Activated CD4-positive, alpha-beta T cell treated with anti-CD3 and anti-CD28 coated beads, Interleukin-2, amount 50 U/mL, for 1 hour (primary cell): ENCODE data around the gene AGFG1.

Experiments
- DNase-seq: peaks from one replicate; pipeline ENCODE4 v3.0.0-alpha.2; 2020

Gene AGFG1

DNA sequence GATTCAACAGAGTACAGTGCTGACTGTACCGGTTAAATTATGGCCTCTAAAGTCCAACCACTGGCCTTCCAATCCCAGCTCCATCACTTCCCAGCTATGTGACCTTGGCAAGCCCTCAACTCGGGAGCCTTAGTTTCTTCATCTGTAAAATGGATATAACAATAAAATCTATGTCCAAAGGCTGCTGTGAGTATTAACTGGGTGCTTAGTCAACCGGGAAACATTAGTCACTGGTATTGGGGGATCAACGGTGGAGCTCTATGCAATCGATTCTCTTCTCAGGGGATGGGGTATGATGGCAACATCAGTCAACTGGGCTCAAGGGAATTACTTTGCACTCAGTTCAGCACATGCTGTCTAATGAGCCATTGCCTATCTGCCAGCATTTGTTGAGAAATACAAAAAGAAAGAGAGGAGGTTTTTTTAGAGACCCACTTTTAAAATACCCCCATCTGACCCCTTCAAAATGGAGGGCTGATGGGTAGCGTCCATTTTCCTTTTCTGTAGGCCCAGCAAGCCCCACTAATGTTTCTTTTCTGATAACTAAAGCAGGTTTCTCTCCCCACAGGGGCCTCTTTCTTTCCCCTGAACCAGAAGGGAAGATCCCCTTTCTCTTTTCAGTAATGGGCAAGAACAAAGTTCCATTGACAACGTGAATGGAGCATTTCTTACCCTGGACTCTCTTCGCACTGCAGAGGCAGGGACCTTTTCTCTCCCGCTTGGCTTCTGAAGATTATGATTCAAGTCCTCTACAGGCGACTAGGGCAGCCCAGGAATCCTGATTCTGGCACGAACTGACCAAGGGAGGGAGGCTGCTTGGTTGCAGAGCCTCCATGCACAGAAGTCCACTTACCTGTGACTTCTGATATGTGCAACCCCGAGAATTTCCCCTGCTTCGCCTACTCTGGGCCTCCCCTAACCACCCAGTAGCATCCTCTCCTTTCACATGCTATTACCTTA is 8.7 kb upstream of the AGFG1 start:
- no peak for DNase-seq

GRCh38 chr2:227464361-227464760 is 7.6 kb upstream of the AGFG1 start:
- no peak for DNase-seq

- DNase-seq: no peak
Observed at GRCh38 chr2:227464851-227465250, 7.1 kb upstream of the AGFG1 start.

DNA sequence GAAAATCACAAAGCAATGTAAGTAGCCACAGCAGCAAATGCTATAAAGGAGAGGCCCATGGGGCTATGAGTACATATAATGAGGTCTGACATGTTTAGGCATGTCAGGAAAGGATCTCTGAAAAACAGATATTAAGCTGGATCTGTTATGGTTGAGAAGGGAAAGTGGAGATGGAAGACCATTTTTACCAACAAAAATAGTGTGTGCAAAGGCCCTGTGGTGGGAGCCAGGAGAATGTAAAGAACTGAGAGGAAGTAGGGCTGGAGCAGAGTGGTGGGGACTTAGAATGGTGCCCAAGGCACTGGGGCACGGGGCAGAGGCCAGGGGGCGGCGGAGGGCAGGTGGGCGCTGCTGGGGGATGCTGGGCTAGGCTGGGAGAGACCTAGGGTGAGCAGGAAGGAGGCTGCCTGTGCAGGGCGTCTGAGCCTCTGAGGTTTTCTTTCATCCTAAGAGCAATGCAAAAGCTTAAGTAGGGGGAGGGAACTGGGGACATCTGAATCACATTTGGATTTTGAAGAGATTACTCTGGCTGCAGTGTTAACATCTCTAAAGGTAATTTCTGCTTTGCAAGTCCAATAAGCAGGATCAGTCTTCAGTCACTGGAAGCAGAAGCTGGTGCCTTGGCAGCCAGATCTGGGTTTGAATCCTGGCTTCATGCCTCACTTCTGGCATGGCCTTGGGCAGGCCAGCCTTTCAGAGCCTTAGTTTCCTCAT is 4.9 kb upstream of the AGFG1 start:
- no peak for DNase-seq

DNA sequence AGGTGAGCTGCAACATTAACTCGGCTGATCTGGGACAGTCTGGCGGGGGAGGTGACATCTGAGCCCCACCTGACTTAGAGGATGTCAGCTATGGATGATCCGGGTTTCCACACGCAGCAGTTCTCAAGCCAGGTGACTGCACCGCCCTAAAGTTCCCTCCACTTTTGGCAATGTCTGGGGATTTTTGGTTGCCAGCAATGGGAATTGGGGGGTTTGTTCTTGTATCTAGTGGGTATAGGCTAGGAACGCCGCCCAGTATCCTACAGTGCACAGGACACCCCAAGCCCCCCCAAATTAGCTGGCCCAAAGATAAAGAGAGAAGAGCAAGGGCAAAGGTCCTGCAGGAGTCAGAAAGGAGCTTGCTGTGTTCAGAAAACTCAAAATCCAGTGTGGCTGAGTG is 544 bp upstream of the AGFG1 start:
- DNase-seq: no peak

- peak; percentile 34 for DNase-seq
Observed at GRCh38 chr2:227472265-227473121, 537 bp downstream of the AGFG1 start.

DNA sequence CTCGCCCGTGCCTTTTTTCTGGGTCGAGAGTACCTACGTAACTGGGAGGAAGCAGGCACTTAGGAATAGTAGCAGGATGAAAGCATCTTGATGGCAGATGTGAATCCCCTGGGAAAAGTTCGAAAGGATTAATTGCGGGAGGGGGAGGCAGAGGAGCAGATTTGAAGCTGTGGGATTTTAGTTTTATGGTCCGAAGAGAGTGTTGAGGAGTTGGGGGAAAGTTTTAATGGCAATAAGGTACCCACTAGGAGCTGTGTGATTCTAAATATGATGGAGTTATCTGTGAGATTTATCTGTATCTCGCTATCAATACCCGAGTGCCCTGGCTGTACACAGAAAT is 1.1 kb downstream of the AGFG1 start:
- no peak for DNase-seq

GRCh38 chr2:227473806-227474205 is 1.9 kb downstream of the AGFG1 start:
- DNase-seq: no peak

DNA sequence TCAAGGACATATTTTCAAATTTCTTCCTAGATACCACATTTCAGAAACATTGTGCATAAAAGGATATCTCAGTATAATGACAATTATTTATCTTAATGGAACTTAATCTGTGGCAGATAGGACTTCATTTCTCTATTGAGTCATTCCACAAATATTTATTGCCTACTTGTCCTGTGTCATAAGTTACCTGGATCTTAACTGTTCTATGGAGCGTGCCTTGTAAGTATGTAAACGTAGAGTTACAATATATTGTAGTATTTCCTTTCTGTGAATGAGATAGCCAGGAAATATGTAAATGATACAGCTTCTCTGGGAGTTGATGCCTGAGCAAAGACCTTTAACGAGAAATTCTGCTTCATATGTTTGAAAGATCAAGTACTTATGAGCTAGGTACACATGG is 2.5 kb downstream of the AGFG1 start:
- DNase-seq: no peak

DNA sequence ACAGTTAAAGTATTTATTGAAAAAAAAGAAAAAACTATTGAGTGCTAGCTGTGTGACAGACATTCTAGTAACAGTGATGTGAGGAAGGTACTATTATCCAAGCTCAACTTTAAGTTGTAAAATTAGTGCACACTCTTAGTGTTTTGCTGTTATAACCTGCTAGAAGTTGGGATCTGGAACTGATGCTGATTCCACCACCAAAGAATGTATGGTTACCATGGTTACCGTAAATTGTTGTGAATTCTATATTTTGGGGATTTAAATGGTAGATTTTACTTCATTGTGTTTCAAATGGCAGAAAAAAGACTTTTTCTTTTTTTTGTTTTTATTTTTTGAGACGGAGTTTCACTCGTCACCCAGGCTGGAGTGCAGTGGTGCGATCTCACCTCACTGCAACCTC is 5.3 kb downstream of the AGFG1 start:
- DNase-seq: no peak

GRCh38 chr2:227479865-227480475 is 8.0 kb downstream of the AGFG1 start:
- DNase-seq: no peak

- no peak for DNase-seq
Observed at GRCh38 chr2:227480528-227480927, 8.6 kb downstream of the AGFG1 start.

DNA sequence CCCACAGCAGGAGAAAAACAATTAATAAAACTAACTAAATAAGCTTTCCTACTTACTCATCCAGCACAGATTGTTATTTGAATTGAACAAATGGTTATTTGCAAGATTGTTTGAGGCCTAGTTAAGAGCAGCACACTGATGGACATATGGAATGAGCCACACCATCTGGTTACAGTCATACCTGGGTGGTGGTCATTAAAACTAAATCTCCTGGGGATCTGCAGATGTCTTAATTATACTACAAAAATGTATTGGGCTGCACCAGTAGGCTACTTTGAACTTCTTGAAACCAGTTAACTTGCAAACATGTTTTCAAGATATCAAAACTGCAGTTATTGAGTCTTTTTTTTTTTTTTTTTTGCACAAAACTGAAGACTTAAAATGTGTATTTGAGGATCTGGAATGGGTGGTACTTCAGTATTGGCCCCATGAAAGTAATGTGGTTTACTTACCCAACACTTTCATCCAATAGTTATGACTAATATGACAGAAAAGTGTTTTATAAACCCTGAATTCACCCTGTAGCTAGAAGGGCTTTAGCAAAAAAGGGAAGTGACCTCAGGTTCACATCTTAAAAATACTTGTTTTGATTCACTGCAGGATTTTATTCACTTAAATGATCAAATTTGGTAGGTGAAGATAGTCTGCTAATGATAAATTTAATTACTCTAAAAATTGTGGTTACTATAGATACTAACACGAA is 10.8 kb downstream of the AGFG1 start:
- no peak for DNase-seq

DNA sequence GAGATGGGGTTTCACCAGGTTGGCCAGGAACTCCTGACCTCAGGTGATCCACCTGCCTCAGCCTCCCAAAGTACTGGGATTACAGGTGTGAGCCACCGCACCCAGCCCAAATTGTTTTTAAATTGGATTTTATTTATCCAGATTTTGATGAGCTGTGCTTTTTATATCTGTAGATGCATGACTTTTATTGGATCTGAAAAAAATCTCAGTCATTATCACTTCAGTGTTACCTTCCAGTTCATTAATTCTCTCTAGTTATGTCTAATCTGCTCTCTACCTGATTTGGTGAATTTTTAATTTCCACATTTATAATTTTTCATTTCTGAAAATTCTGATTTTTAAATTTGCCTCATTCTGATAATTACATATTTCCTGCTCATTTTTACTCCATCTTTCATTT is 13.5 kb downstream of the AGFG1 start:
- no peak for DNase-seq

DNA sequence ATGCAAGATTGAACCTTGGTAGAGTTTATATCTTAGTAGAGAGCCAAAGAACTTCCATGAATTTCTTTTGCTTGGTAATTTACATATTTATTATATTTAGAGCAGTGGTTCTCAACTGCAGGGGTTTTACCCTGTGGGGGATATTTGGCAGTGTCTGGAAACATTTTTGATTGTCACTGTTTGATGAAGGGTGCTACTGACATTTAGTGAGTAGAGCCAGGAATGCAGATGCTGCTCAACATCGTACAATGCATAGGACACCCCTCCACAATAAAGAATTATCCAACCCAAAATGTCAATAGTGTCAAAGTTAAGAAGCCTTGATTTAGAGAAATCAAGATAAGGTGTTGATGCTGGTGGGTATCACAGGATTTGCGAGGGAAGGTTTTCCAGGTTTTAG is 14.7 kb downstream of the AGFG1 start:
- no peak for DNase-seq

GRCh38 chr2:227488045-227488444 is 16.1 kb downstream of the AGFG1 start:
- DNase-seq: no peak

- no peak for DNase-seq
Observed at GRCh38 chr2:227491386-227491785, 19.4 kb downstream of the AGFG1 start.

DNA sequence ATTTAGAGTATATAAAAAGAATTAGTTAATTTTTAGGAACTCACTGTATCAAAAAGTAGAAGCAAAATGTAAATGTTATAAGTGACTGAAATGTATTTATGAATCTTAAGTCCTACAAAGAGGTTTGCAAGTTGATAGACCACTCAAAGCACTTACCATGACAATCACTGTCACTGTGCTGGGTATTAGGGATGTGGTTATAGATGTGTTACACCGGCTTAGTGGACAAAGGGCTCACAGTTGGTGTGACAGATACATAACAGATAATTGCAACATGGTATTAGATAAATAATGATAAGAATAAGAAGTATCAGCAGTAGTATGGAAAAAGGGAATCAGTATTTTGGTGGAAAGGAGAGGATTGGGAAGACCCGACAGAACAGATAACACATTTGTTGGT is 21.6 kb downstream of the AGFG1 start:
- no peak for DNase-seq

DNA sequence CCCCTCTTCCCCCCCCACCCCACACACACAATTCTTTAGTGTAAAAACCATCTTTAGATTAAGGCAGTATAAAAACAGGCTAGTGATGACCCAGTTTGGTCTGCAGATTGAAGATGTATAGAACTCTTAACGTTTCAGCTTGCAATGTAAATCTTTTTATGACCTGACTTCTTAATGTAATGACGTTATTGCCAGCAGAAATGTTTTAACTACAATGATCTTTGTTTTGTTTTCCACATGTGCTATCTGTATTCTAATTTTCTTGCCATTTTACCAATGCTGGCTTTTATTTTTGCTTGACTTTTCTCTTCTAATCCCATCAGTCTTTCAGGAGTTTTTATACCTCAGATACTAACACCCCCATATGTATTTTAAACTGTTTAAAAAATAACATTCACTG is 25.2 kb downstream of the AGFG1 start:
- no peak for DNase-seq

DNA sequence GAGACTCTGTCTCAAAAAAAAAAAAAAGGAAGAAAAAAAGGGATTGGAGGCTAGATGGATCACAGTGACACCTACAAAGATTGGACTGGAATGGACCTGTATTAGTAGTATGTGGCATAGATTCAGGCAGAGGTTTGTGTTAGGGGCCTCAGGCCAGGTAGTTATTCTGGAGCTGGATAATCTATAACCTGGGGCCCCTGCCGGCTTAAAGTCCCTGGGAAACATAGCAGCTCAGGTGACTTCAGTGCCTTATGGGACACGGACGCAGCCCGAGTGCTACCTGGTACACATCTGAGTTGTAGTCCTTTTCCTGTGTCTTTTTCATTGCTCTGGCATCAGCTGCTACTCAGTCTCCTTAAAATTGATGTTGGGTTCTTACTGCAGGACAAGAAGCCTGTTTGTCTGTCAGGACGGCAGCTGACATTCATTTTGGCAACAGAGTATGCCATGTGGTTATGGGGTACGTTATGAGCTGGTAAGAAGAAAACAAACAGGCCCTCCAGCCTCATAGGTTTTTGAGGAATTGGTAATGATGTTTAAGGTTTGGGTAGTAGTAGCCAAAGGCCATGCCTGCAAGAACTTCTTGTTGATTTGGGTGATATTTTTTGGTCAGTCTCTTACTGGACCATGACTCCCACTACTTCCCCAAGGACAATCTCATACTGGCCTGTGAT is 27.8 kb downstream of the AGFG1 start:
- DNase-seq: no peak

DNA sequence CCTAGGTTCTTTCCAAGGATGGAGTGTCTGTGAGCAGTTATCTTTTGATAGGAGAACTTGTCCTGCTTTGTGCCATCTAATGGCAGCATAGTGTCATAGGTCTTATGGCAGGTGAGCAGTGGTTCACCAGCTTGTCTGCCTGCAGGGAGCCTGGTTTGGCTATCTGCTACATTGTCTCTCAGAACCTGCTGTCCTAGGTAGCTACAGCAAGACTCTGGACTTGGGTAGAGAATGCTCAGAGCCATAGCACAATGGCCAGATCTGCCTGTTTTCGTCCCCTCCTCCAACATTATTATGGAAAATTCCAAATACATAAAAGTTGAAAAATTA is 28.3 kb downstream of the AGFG1 start:
- no peak for DNase-seq
